GM18520 (cell line): ENCODE data around the gene ZNF213.

ENCODE experiments used
- ATAC-seq: cut with Tn5 transposase; IDR thresholded peaks from one replicate; pipeline ENCODE4 v1.9.1; 2021; ENCODE audit not compliant: unreplicated experiment

ZNF213 gene

GRCh38 chr16:3188925-3189825 lies 54.3 kb downstream of the ZNF213 start:
- no peak for ATAC-seq

DNA sequence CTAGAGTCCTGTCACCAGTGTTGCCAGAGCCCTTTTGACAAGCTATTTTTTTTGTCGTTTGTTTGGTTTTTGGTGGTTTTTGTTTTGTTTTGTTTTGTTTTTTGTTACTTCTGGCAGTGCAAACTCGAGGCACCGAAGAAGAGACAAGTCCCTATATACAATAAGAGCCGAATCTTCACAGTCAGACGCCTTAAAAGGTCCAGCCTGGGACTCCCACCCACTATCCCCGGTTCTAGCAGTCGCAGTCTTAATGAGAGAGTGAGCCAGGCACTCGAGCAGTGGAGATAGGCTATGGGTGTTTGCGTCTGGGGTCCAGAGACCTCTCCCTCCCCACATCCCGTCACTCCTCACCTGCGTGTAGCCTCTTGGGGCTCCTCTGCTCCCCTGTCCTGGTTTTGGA lies 55.0 kb downstream of the ZNF213 start:
- ATAC-seq = no peak

- ATAC-seq = no peak
These were observed 56.1 kb downstream of the ZNF213 start for GRCh38 chr16:3190949-3191353.
